HG03066 (cell line): ENCODE data around the gene SHC3.

Source experiments
- ATAC-seq: cut with Tn5 transposase; IDR thresholded peaks from one replicate; pipeline ENCODE4 v1.9.1; 2021; ENCODE audit warnings: low read depth; ENCODE audit not compliant: unreplicated experiment

Gene SHC3

DNA sequence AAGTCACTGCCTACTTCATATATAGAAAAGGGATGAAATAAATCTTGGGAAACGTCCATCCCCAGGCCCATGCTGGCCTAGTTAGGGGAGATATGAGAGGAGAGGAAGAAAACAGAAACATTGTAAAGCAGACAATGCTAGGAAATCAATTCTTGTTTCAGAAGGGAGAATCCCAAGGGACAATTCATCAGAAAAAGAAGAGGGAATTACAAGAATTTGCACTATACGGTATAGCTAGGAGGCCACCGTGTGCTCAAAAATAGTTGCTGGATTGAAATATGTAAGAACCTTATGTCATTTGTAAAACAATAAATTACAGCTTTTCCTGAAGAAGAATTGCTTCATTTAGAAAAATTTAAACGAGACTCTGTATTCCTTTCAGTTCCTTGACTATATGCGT, 8.3 kb upstream of the SHC3 start:
- no peak for ATAC-seq

DNA sequence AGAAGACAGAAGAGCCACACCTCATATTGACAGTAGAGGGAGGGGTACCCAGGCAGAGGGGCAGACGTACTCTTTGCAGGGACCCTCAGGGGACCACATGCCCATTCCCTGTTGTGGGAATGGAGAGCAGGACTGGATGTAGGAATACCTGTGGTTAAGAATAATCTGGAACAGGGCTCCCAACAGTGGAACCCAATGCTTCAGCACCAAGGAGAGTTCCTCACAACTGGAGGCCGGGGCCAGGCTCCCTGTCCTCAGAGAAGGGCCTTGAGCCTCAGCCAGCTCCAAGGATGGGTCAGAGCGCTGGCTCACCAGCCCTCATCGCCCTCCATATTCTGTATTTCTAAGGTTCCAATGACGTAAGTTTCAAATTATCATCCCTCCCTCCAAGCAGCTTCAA, 7.4 kb upstream of the SHC3 start:
- no peak for ATAC-seq

DNA sequence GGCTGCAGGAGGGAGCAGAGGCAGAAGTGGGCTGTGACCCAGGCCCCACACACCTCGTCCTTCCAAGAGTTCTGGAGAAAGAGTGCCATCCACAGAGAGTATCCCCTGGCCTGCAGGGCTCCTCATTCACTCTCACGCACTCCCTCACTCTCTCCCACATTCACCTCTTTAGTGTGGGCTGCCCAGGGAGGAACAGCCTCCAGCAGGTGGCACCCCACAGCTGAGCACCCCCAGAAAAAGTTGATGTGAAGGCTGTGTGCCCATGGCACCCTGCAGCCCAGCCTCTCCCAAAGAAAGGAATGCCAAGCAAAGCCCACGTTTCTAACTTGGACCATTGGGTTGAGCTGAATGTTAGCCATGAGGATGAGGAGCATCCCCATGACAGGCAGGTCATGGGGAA, 4.5 kb upstream of the SHC3 start:
- ATAC-seq = no peak

DNA sequence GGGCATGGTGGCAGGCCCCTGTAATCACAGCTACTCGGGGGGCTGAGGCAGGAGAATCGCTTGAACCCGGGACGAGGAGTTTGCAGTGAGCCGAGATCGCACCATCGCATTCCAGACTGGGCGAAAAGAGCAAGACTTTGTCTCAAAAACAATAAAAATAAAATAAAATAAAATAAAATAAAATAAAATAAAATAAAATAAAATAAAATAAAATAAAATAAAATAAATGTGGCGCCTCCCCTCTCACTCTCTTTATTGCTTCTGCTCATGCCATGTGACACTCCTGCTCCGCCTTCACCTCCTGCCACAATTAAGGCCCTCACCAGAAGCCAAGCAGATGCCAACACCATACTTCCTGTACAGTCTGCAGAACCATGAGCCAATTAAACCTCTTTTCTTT, 3.8 kb upstream of the SHC3 start:
- no peak for ATAC-seq

DNA sequence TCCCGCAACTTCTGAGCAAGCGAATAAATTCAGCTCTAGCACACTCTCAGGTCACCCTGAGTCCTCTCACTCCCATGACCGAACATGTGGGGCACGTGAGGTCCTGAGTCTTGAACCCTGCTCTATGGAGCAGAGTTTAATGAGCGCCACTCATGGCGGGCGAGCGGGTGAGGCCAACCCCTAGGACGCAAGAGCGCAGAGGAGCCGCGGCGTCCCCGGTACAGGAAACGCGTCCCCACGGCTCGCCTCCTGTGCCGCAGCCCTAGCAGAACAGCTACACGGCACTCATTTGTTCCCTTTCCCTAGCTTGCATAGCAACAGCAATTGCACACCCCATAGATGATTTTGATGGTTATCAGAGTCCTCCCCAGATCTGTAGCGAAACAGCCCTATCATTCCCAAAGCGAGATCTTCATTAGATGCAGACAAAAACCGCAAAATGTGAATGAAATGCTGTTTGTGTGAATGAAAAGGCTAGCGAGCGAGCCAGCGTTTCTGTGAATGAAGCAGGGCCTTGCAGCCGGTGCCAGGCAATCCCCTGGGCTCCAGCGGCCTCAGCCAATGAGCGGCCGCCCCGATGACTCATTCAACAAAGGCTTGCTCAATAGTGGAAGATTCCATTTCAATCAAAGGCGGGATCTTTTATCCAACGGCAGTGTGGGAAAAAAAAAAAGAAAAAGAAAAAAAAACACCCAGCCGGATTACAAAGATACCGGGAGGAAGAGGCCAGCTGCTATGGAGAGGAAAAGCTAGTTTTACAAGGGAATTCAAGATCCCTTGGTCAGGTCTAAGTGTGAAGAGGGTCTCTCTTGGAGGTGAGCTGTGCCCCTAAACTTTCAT, 1.5 kb upstream of the SHC3 start:
- no peak for ATAC-seq

DNA sequence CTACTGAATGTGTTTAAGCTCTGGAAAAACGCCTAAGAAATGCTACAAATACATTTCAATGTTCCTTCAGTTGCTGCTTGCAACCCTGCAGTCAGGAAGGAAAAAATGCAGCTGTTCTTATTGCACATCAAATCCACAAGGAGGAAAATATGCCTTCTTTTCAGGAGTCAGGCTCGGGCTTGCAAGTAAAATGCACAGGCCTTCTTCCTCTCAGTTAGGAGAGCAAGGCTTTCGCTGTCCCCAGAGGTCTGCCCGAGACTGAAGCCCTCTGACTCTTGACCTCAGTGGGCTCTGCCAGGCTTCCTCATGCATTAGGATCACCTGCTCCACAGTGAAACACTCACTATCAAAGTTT, 899 bp upstream of the SHC3 start:
- no peak for ATAC-seq

DNA sequence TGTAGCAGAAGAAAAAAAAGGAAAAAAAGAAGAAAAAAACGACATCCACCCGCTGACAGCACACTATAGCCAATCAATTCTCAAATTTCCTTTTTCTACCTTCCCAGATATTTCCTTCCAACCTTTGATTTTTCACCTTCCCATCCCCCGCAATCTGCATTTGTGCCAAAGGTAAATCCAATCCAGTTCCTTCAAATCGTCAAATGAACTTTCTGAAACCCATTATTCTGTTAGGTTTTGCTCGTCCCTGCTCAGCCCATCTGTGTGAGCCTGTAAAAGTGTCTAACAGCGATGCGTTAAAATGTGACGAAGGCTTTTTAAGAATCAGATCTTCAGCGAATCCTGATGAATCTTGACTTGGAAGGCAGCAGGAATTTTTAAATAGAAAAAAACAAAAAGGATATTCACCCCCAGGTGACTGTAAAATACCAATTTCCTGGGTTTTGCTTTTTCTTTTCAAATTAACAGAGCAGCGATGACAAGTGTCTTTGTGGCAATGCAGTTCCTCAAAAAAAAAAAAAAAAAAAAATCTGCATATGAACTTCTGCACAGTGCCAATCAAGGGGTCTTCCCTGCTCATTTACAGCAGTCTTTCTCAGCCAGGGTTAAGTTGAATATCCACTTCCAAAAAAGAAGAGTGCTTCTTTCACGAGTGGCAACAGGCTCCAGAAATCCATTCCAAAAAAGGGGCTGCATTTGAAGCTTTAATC, 367 bp upstream of the SHC3 start:
- ATAC-seq = no peak

DNA sequence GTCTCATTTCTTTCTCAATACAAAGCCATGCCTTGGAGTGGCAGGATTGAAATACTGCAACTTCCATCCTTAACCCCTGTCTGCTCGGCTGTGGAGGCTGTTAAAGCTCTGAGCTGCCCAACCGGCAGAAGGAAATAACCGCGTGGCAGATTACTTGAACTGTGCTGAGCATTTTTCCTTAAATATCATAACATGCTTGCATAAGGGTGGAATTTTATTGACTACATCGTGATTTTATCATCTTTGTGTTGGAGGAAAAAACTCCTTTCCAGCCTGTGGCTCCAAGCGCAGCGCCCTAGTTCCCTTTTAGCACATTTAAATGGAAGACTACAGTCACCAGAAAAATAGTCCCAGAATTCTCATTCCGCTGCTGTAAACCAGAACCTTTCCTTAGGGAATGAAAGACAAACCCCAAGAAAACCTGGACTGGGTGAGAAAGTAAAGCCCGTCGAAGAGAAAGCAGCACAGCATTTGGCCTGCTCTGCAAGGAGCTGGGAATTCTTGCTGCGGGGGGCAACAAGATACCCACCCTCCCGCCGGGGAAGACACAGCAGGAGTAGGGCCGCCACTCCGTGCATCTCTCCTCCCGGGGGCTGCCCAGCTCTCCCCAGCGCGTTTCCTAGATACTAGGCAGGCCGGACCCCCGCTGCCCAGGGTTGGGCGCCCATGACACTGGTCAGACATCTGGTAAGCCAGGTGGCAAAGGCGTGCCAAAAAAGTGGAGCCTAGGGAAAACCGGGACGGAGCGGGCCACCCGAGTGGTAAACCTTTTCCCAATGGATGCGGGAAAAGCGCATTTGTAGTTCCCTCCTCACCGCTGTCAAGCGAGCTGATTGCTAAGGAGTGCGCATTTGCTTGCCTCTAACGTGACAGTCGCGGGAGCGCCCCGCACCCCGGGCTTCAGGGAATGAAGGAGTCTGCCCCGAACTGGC, 1.3 kb downstream of the SHC3 start:
- no peak for ATAC-seq

DNA sequence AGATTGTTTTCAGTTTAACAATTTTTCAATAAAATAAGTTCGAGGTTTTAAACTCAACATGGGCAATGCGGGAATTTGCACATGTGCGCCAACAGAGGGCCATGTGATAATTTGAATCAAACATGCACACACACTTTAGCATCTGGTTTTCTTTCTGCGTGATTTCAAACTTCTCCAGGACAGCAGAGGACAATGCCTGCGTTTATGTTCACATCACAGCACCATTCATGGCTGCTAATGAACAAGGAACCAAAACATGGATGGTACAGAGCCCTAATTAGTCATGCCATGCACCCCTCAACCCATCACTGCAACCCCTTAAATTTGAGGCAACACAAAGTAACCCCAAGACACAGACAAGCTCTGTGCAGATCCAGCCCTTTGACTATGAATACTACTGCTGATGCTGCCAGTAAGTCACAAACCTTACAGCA, 2.8 kb downstream of the SHC3 start:
- no peak for ATAC-seq

DNA sequence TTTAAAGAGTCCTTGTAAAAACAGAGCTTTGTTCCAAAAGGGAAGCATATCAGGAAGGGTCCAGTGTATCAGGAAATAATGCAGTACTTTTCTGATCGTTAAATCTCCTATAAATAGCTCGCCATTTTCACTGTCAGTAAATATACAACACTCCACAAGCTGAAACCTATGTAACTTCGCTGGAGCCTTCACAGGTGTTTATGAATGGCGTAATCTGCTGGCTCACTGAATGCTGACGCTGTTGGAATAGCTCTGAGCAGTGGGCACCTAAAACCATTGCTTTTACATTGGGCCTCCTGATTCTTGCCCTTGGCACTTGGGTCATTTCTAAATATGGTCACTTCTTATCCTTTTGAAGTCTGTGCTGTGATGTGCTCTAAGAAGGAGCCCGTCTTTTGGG, 4.3 kb downstream of the SHC3 start:
- no peak for ATAC-seq

DNA sequence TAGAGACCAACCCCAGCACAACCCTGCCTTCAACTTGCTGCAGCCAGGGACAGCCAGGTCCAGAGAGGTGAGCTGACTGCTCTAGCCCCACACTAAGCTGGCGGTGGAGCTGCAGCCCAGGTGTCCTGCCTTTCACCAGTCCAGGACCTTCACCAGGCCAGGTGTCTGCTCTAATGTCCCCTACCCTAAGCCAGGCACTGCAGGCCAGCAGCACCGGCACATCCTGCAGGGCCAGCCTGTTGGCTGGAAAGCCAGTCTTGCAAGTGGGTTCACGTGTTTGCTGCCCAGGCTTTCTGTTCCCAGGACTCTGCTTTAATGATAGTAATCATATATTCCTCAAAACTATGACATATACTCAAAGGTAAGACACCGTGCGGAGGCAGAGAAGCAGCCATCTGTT, 5.5 kb downstream of the SHC3 start:
- no peak for ATAC-seq

DNA sequence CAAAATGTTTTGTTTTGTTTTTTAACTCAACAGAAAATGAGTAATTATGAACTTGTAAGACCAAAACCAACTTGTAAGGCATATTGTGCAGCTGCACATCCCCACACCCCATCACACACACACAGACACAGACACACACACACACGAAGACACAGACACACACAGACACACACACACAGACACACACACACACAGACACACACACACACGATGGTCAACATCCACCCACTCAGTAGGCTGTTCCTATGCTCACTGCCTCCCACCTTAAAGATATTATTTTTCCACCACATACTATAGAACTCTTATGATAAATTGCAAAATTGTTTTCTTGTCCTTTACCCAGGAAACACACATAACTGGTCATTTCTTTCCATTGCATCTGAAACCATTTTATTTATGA, 6.2 kb downstream of the SHC3 start:
- ATAC-seq = no peak

DNA sequence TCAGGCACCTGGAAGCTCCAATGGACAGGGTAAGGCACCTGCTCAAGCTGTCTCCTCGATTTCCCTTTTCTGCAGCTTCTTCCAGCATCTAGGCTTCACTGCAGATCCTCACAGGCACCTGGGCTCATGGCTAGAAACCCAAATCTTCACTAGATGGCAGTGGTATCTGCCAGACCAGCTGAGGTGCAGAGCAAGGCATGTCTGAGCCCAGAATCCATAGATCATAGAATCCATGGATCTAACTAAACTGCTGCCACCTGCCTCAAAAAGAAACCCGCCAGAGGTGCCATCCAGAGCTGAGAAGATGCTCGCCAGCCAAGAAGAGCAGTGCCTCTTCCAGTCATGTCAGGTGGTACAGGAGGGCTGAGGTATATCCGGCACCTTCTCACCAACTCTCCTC, 6.9 kb downstream of the SHC3 start:
- no peak for ATAC-seq

DNA sequence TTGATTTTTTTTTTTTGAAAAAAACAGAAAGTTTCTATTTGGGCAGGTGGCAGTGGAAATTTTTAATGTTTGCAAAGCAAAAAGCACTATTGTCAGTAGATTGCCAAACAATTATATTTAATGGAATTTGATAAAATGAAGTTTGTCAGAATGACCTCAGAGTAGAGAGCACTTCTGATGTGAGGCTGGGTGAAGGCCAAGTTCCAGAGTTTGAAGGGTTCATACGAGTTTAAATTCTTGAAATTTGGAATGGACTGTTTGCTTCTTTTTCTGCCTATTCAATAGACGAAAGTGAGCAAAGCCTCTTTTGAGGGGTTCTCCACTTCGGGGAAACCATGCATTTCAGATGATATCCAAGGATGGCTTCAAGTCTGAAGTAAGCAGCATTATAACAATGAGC, 7.4 kb downstream of the SHC3 start:
- ATAC-seq = no peak

DNA sequence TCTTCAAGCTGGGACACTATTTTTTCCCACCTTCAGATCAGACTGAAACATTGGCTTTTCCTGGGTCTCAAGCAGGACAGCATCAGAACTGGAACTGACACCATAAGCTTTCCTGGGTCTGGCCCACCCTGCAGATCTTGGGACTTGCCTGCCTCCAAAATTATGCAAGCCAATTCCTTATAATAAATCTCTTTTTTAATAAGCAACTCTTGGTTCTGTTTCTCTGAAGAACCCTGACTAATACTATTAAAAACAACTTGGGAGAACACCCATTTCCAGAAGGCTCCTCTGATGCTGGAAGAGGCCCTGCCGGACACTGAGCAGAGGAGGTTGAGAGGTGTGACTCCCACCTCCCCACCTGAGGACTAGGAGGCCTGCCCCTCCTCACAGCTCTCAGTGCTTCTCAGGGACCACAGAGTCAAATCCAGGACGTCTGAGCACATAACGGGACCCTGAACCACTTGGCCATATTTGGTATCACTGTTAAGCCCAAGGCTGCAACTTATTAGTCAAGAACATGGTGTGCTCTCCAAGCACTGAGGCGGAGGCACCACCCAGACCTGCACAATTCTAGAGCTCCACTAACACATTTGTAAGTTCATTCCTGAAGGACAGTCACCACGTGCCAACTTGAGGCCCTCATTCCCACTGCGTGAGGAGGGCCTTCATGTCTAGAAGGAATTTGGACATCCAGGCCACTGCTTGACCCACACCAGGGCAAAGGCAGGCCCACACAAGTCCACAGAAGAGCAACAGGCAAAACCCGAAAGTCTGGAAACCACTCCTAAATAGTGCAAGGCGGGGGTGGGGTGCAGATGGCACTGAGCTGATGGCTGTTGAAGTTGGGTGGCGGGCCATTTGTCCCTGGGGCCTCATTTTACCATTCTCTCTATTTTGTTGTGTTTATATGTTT, 9.5 kb downstream of the SHC3 start:
- no peak for ATAC-seq

DNA sequence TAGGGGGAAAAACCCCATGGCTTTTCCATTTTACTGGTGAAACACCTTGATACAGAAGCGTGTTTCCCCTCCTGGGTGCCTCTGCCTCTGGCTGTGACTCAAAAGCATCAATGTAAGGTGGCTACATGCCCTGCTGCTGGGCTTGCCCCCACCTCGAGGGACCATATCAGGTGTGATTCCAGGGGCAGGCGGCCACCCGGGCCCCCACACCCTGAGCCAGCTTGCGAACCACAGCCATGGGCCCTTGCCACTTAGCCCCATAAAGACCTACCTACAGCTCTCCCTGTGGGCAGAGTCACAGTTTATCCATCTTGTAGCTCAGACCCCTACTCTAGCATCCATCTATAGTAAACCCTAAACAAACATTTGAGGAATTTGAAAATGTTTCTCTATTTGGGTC, 10.8 kb downstream of the SHC3 start:
- ATAC-seq = no peak

DNA sequence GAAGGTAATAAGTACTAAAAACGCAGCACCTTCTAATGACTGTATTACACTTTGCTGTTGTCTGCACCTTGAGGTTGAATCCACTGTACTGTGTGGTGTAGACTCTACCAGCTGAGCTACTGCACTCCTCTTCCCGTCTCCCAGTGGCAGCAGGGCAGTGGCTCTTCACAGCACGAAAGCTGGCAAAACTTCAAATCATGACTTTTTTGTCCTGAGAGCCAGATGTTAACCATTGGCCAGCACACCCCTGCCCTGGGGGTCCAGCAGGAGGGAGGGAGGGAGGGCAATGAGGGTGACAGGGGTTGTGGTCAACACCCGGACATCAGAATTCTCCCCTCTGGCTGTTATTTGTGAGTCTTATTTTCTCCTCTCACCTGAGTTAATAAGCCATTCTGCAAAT, 11.8 kb downstream of the SHC3 start:
- ATAC-seq = no peak

DNA sequence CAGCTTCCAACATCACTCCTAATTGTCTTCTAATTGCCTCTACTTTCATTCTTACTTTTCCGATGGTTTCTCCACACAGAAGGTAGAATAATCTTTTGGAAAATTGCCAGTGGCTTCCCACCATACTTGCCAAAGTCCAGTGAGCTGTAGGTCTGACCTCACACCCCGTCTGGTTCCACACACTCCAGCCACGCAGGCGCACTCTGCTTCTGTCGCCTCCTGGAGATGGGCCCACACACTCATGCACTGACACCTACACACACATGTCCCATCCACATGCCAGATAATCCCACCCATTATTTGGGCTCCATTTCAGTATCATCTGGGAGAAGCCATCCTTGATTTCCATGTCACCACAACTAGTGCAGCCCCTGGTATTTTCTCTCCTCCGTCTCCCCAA, 12.7 kb downstream of the SHC3 start:
- no peak for ATAC-seq

DNA sequence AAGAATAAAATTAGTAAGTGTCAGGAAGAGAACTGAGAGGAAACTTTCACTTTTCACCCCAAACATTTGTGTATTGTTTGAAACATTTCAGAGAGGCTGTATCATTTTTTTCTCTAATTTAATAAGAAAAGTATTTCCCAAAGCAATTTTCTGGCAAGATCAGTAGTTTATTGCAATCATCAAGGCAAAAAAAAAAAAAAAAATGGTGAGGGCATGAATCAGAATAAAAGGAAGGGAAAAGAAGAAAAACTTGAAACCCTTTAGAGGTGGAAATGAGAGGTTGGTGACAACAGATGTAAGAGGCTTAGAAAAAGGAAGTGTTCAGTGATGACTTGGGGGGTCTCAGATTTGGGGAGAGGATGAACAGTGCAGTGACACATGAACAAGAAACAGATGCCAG, 13.3 kb downstream of the SHC3 start:
- no peak for ATAC-seq

DNA sequence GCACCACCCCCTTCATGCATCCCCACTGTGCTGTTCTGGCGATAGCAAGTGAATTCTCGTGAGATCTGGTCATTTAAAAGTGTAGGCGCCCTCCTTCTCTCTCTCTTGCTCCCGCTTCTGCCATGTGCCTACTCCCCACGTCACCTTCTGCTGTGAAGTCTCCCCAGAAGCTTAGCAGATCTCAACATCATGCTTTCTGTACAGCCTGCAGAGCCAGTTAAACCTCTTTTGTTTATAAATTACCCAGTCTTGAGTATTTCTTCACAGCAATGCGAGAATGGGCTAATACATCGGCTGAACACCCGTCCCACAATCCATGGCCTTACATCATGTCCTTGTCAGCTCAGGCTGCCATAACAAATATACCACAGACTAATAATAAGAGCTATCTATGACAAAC, 17.4 kb downstream of the SHC3 start:
- no peak for ATAC-seq
